AG04449 (cell line): ENCODE data around the gene RNF212.

Experiments
- CTCF ChIA-PET: fragments of 350-600 bp; formaldehyde crosslinking; extraction: SDS; loops from one replicate; lab custom pipeline; 2021; ENCODE audit warnings: antibody characterized with exemption; lab: Yijun Ruan, JAX
- POLR2A ChIA-PET: fragments of 400-600, 350-600 bp; formaldehyde crosslinking; extraction: SDS; loops from one replicate; lab custom pipeline; 2020; ENCODE audit warnings: antibody characterized with exemption, inconsistent platforms; lab: Yijun Ruan, JAX
- DNase-seq: peaks from one replicate; pipeline ENCODE4 v3.0.0-alpha.2; 2010; ENCODE audit warnings: low read depth, low spot score
- H3K4me3 ChIP-seq: 2 replicates; pipeline ENCODE4 v1.5.1; 2011; ENCODE audit warnings: low read depth, mild to moderate bottlenecking, control low read depth, low read length
- TF ChIP-seq, protein P1 (sequence below): IDR thresholded peaks from one replicate; pipeline ENCODE4 v1.5.1; 2011; ENCODE audit warnings: mild to moderate bottlenecking, moderate library complexity, low read length, control low read depth, inconsistent platforms; ENCODE audit not compliant: insufficient read depth; ENCODE audit errors: missing control alignments

The RNF212 gene

DNA sequence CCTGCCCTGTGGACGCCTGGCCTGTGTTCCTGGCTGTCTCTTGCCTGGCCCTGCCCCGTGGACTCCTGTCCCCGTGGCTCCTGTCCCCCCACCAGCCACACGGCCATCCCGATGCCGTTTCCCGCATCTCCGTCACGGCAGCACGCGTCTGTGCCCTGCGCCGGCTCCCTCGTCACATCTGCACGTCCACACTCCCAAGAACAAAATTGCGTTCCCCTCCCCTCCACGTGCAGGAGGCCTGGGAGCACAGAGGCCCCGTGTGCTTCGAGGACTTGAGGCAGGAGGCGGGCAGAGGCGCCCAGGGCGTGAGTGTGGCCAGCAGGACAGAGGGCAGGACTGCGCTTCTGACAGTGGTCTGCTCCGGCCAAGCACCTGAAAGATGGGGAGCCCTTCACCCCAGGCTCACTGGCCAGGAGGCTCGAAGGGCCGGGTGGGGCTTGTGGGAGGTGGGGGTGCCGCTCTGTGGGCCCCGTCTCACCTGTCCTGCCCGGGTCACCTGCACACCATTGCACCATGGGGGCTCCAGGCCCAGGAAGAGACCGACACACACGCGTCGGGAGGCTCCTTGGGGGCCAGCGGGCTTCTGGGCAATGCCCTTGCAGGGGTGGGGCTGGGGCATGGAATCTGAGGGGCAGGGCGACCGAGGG lies 84.7 kb downstream of the RNF212 start:
- no peak for DNase-seq
- POLR2A ChIA-PET = no interaction called here
- TF ChIP-seq, protein P1, sequence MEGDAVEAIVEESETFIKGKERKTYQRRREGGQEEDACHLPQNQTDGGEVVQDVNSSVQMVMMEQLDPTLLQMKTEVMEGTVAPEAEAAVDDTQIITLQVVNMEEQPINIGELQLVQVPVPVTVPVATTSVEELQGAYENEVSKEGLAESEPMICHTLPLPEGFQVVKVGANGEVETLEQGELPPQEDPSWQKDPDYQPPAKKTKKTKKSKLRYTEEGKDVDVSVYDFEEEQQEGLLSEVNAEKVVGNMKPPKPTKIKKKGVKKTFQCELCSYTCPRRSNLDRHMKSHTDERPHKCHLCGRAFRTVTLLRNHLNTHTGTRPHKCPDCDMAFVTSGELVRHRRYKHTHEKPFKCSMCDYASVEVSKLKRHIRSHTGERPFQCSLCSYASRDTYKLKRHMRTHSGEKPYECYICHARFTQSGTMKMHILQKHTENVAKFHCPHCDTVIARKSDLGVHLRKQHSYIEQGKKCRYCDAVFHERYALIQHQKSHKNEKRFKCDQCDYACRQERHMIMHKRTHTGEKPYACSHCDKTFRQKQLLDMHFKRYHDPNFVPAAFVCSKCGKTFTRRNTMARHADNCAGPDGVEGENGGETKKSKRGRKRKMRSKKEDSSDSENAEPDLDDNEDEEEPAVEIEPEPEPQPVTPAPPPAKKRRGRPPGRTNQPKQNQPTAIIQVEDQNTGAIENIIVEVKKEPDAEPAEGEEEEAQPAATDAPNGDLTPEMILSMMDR = no peak
- no peak overlapping the region for H3K4me3 ChIP-seq
- CTCF ChIA-PET = interaction anchor here (1.4 kb wide), 1 partner anchor 8 kb away, joined by 4 read pairs; no protein-coding TSS in a partner anchor

DNA sequence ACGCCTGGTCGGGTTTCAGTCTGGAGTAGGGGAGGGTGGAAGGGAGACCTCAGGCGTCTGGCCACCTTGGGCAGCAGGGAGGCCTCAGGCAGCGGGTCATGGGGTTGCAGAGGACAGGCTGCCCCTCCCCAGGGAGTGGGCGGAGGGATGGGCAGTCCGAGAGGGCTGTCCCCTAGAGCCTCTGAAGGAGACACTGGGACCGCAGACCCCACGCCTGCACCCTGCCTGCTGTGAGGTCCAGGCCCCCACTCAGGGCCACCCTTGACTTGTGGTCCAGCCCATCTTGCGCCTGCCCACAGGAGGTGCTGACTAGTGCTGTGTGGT lies 85.5 kb downstream of the RNF212 start:
- H3K4me3 ChIP-seq = no peak overlapping the region
- ChIA-PET POLR2A (no interaction called here), CTCF (interaction anchor here (1.4 kb wide), 1 partner anchor 9 kb away, joined by 4 read pairs; no protein-coding TSS in a partner anchor)
- TF ChIP-seq, protein P1 = no peak
- no peak for DNase-seq

DNA sequence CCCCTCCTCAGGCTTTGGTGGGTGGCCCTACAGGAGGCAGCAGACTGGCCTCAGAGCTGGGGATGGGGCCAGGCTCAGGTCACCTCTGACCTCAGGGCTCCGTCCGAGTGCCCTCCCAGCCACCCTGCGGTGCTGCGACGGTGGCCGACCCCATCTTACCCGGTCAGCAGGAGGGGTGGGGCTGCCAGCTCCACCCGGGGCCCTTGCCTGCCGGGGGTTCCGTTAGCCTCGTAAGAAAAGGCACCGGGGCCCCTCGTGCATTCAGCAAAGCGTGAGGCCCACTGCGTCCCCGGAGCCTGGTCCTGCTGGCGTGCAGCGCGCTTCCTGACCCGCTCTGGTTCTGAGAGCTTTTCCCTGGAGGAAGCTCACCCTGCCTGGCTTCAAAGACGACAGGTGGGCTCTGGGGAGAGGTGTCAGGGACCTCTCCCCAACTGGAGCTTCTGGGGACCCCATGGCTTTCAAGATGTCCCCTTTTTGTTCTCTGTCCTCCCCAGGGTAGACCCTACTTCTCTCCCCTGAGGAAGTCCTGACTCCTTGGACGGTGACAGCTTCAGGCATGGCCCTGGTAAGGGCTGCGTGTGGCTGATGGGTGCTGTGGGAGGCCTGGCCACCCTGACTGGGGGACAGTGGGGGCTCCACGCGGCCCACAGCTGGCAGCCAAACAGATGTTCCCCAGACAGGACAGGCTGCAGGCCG lies 86.0 kb downstream of the RNF212 start:
- ChIA-PET CTCF (interaction anchor here (1.4 kb wide), 1 partner anchor 10 kb away, joined by 4 read pairs; no protein-coding TSS in a partner anchor), POLR2A (no interaction called here)
- DNase-seq = no peak
- TF ChIP-seq, protein P1 = no peak
- no peak overlapping the region for H3K4me3 ChIP-seq

DNA sequence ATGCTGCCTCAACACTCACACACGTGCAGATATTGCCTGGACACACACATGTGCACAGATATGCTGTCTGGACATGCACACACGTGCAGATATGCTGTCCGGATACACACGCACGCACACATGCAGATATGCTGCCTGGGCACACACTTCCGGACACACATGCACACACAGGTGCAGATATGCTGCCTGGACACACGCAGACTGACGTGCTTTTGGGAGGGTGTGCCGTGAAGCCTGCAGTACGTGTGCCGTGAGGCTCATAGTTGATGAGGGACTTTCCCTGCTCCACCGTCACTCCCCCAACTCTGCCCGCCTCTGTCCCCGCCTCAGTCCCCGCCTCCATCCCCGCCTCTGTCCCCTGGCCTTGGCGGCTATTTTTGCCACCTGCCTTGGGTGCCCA lies 87.2 kb downstream of the RNF212 start:
- no peak for DNase-seq
- H3K4me3 ChIP-seq = no peak overlapping the region
- POLR2A ChIA-PET = no interaction called here
- CTCF ChIA-PET = no interaction called here
- TF ChIP-seq, protein P1 = no peak

DNA sequence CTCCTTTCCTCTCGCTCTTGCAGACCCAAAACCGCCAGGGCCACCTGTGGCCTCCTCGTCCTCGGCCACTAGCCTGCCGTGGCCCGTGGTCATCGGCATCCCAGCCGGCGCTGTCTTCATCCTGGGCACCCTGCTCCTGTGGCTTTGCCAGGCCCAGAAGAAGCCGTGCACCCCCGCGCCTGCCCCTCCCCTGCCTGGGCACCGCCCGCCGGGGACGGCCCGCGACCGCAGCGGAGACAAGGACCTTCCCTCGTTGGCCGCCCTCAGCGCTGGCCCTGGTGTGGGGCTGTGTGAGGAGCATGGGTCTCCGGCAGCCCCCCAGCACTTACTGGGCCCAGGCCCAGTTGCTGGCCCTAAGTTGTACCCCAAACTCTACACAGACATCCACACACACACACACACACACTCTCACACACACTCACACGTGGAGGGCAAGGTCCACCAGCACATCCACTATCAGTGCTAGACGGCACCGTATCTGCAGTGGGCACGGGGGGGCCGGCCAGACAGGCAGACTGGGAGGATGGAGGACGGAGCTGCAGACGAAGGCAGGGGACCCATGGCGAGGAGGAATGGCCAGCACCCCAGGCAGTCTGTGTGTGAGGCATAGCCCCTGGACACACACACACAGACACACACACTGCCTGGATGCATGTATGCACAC lies 88.3 kb downstream of the RNF212 start:
- no peak overlapping the region for H3K4me3 ChIP-seq
- CTCF ChIA-PET = no interaction called here
- TF ChIP-seq, protein P1 = no peak
- DNase-seq = no peak
- POLR2A ChIA-PET = no interaction called here

DNA sequence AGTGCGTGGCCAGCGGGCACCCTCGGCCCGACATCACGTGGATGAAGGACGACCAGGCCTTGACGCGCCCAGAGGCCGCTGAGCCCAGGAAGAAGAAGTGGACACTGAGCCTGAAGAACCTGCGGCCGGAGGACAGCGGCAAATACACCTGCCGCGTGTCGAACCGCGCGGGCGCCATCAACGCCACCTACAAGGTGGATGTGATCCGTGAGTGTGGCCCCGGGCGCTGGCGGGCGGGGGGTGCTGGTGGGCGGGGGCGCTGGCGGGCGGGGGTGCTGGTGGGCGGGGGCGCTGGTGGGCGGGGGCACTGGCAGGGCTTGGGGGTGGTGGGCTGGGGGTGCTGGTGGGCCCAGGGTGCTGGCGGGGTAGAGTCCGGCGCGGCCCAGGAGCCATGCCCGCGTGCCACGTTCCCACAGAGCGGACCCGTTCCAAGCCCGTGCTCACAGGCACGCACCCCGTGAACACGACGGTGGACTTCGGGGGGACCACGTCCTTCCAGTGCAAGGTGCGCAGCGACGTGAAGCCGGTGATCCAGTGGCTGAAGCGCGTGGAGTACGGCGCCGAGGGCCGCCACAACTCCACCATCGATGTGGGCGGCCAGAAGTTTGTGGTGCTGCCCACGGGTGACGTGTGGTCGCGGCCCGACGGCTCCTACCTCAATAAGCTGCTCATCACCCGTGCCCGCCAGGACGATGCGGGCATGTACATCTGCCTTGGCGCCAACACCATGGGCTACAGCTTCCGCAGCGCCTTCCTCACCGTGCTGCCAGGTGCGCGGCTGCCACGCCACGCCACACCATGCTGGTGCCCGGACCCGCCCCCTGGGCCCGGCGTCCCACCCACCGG lies 89.2 kb downstream of the RNF212 start:
- no peak for DNase-seq
- TF ChIP-seq, protein P1 = no peak
- ChIA-PET CTCF (interaction anchor here (0.7 kb wide), 1 partner anchor 20 kb away, joined by 3 read pairs; no protein-coding TSS in a partner anchor), POLR2A (no interaction called here)
- no peak overlapping the region for H3K4me3 ChIP-seq
